Common myeloid progenitor, CD34-positive (primary cell): Measurements from ENCODE around the gene VPS51.

ENCODE experiments used
- CTCF ChIA-PET: fragments of 350-600 bp; sonication (Branson Sonifier 250); formaldehyde crosslinking; loops from one replicate; lab custom pipeline; 2021; ENCODE audit warnings: antibody characterized with exemption; lab: Charles Lee
- POLR2A ChIA-PET: fragments of 350-600 bp; sonication (Branson Sonifier 250); formaldehyde crosslinking; loops from one replicate; lab custom pipeline; 2021; ENCODE audit warnings: antibody characterized with exemption; lab: Charles Lee
- DNase-seq, 3 donors: peaks; one replicate each; pipeline versions ENCODE4 v3.0.0 to v3.0.0-alpha.2; 2013
- H3K27ac ChIP-seq, 2 experiments: 1 replicate in 1 of 2; 2 replicates in 1 of 2; pipeline ENCODE4 v1.7.0; 2013; ENCODE audit warnings: inconsistent platforms in 2 of 2, low read length in 2 of 2, mild to moderate bottlenecking in 2 of 2, low read depth in 1 of 2, moderate library complexity in 1 of 2; ENCODE audit not compliant: severe bottlenecking in 2 of 2, insufficient read depth in 1 of 2, poor library complexity in 1 of 2
- H3K27me3 ChIP-seq, 5 experiments: replicated peaks in 2 of 5; 1 replicate in 3 of 5; 2 replicates in 2 of 5; pipeline versions ENCODE4 v1.6.1 to v1.7.0; 2013; ENCODE audit warnings: low read length in 4 of 5, mild to moderate bottlenecking in 2 of 5, moderate library complexity in 2 of 5, inconsistent platforms in 1 of 5; ENCODE audit not compliant: insufficient read depth in 5 of 5, control insufficient read depth in 4 of 5
- H3K36me3 ChIP-seq, 4 experiments: 1 replicate in 2 of 4; 2 replicates in 2 of 4; pipeline versions ENCODE4 v1.6.1 to v1.7.0; 2013; ENCODE audit warnings: low read length in 3 of 4, control low read depth in 1 of 4, mild to moderate bottlenecking in 1 of 4; ENCODE audit not compliant: control insufficient read depth in 4 of 4, insufficient read depth in 4 of 4
- H3K4me1 ChIP-seq, 4 experiments: 1 replicate in 3 of 4; 2 replicates in 1 of 4; pipeline versions ENCODE4 v1.6.1 to v1.7.1; 2013; ENCODE audit warnings: low read length in 3 of 4, mild to moderate bottlenecking in 3 of 4, control low read depth in 1 of 4, inconsistent platforms in 1 of 4, moderate library complexity in 1 of 4; ENCODE audit not compliant: control insufficient read depth in 4 of 4, insufficient read depth in 4 of 4; ENCODE audit errors: control extremely low read depth in 1 of 4
- H3K4me3 ChIP-seq, 7 experiments: 1 replicate in 4 of 7; 2 replicates in 3 of 7; pipeline versions ENCODE4 v1.5.1 to v1.7.0; 2013; ENCODE audit warnings: mild to moderate bottlenecking in 7 of 7, low read length in 6 of 7, moderate library complexity in 6 of 7, inconsistent platforms in 2 of 7, low read depth in 2 of 7, control low read depth in 1 of 7; ENCODE audit not compliant: insufficient read depth in 4 of 7, control insufficient read depth in 1 of 7; ENCODE audit errors: extremely low read depth in 1 of 7
- H3K9me3 ChIP-seq, 5 experiments: 1 replicate in 4 of 5; 2 replicates in 1 of 5; pipeline versions ENCODE4 v1.6.1 to v1.7.1; 2013; ENCODE audit warnings: low read length in 4 of 5, mild to moderate bottlenecking in 2 of 5, inconsistent platforms in 1 of 5, low read depth in 1 of 5, moderate library complexity in 1 of 5; ENCODE audit not compliant: control insufficient read depth in 4 of 5, insufficient read depth in 2 of 5; ENCODE audit errors: control extremely low read depth in 1 of 5
- WGBS: methylation state at CpG from one replicate; pipeline ENCODE4 v1.1.5; 2013; ENCODE audit not compliant: insufficient coverage; 5-methylcytosine and 5-hydroxymethylcytosine counted together

Gene VPS51

GRCh38 chr11:65103476-65103875 lies 7.5 kb downstream of the VPS51 start:
- no peak for DNase-seq
- Histone ChIP-seq H3K9me3 (no peaks in the 10 kb centered on the region), H3K27me3 (no peaks in the 10 kb centered on the region), H3K4me3 (no peak overlapping the region), H3K36me3 (peaks cover 2 to 56% (median 27%) of the 10 kb centered on the region in 4 experiments), H3K27ac (no peak overlapping the region), H3K4me1 (no peaks in the 10 kb centered on the region)
- CTCF ChIA-PET, result interaction anchor here (1.0 to 3.6 kb wide), 6 partner anchors 8 to 254 kb away, joined by 3 to 28 read pairs (median 3); partner anchors contain the start of gene TM7SF2
- POLR2A ChIA-PET, result no interaction called here

- Histone ChIP-seq H3K9me3 (no peaks in the 10 kb centered on the region), H3K27ac (no peak overlapping the region), H3K4me1 (no peaks in the 10 kb centered on the region), H3K27me3 (no peaks in the 10 kb centered on the region), H3K4me3 (no peak overlapping the region), H3K36me3 (peaks cover 2 to 60% (median 33%) of the 10 kb centered on the region in 4 experiments)
- ChIA-PET CTCF (interaction anchor here (1.1 to 3.6 kb wide), 3 partner anchors 7 to 90 kb away, joined by 3 to 28 read pairs (median 3); partner anchors contain the start of gene TM7SF2), POLR2A (no interaction called here)
- 86% methylated on average over 1 of the region's 4 CpGs for WGBS
- DNase-seq, result no peak
These were observed 8.6 kb downstream of the VPS51 start for GRCh38 chr11:65104628-65105027.

GRCh38 chr11:65107078-65107477 lies 11.1 kb downstream of the VPS51 start:
- no peaks in the 10 kb centered on the region for H3K9me3 ChIP-seq
- 98% methylated on average over 11 of the region's 15 CpGs for WGBS
- H3K4me1 ChIP-seq, result peaks cover 0 to 15% (median 15%) of the 10 kb centered on the region in 4 experiments
- no peak overlapping the region for H3K27ac ChIP-seq
- no peaks in the 10 kb centered on the region for H3K27me3 ChIP-seq
- no peak for DNase-seq
- ChIA-PET CTCF (interaction anchor here (1.2 to 1.9 kb wide), 4 partner anchors 10 to 79 kb away, joined by 3 to 7 read pairs (median 4); no protein-coding TSS in a partner anchor), POLR2A (interaction anchor here (0.9 kb wide), 1 partner anchor 7 kb away, joined by 4 read pairs; no protein-coding TSS in a partner anchor)
- peaks cover 2 to 62% (median 41%) of the 10 kb centered on the region in 4 experiments for H3K36me3 ChIP-seq
- no peak overlapping the region for H3K4me3 ChIP-seq

GRCh38 chr11:65107751-65108468 lies 11.9 kb downstream of the VPS51 start:
- WGBS, result 98% methylated on average over 41 of the region's 52 CpGs
- peaks cover 2 to 54% (median 38%) of the 10 kb centered on the region in 4 experiments for H3K36me3 ChIP-seq
- H3K4me1 ChIP-seq, result peaks cover 0 to 23% (median 21%) of the 10 kb centered on the region in 4 experiments
- no peaks in the 10 kb centered on the region for H3K27me3 ChIP-seq
- ChIA-PET CTCF (interaction anchor here (1.0 to 4.7 kb wide), 6 partner anchors 11 to 72 kb away, joined by 3 to 35 read pairs (median 4); partner anchors contain the start of genes FAU and MRPL49), POLR2A (interaction anchor here (0.9 to 1.1 kb wide), 2 partner anchors 8 to 74 kb away, joined by 3 to 4 read pairs; partner anchors contain the start of gene CAPN1)
- H3K9me3 ChIP-seq, result no peaks in the 10 kb centered on the region
- H3K4me3 ChIP-seq, result no peak overlapping the region
- no peak for DNase-seq
- no peak overlapping the region for H3K27ac ChIP-seq

- ChIA-PET CTCF (interaction anchor here (1.0 to 4.9 kb wide), 7 partner anchors 9 to 72 kb away, joined by 3 to 56 read pairs (median 4); partner anchors contain the start of genes FAU, MRPL49, VPS51 and ZNHIT2), POLR2A (interaction anchor here (1.0 to 1.1 kb wide), 2 partner anchors 41 to 73 kb away, joined by 3 read pairs; partner anchors contain the start of gene CAPN1)
- Histone ChIP-seq H3K9me3 (no peaks in the 10 kb centered on the region), H3K4me1 (peaks cover 0 to 29% (median 28%) of the 10 kb centered on the region in 4 experiments), H3K27ac (no peak overlapping the region), H3K4me3 (no peak overlapping the region), H3K36me3 (peaks cover 2 to 51% (median 36%) of the 10 kb centered on the region in 4 experiments), H3K27me3 (no peaks in the 10 kb centered on the region)
- WGBS, result 97% methylated on average over 32 of the region's 38 CpGs
- no peak for DNase-seq
These were observed 12.6 kb downstream of the VPS51 start for GRCh38 chr11:65108469-65109123.

GRCh38 chr11:65109231-65110198 lies 13.5 kb downstream of the VPS51 start:
- CTCF ChIA-PET, result interaction anchor here (0.6 to 4.9 kb wide), 15 partner anchors 7 to 141 kb away, joined by 3 to 56 read pairs (median 6); partner anchors contain the start of genes ARL2, CAPN1, FAU and MRPL49
- Histone ChIP-seq H3K4me3 (no peak overlapping the region), H3K27ac (no peak overlapping the region), H3K36me3 (peaks cover 2 to 52% (median 34%) of the 10 kb centered on the region in 4 experiments), H3K27me3 (no peaks in the 10 kb centered on the region), H3K4me1 (peaks cover 0 to 35% (median 31%) of the 10 kb centered on the region in 4 experiments), H3K9me3 (no peaks in the 10 kb centered on the region)
- POLR2A ChIA-PET, result interaction anchor here (0.9 to 1.3 kb wide), 5 partner anchors 10 to 72 kb away, joined by 3 to 5 read pairs (median 3); partner anchors contain the start of gene CAPN1
- DNase-seq, result no peak
- 92% methylated on average over 33 of the region's 36 CpGs for WGBS
